AG09319 (cell line): ENCODE data around the gene GRK6.

Source experiments
- DNase-seq: peaks from one replicate; pipeline ENCODE4 v3.0.0-alpha.2; 2010; ENCODE audit warnings: low read depth; ENCODE audit errors: extremely low read depth
- CTCF ChIP-seq: IDR thresholded peaks from 2 replicates; pipeline ENCODE4 v1.5.1; 2011; ENCODE audit warnings: low read depth, mild to moderate bottlenecking, inconsistent platforms, low read length, moderate library complexity

The GRK6 gene

GRCh38 chr5:177468685-177469628 lies 42.5 kb downstream of the GRK6 start:
- TF ChIP-seq CTCF: no peak
- DNase-seq: no peak

DNA sequence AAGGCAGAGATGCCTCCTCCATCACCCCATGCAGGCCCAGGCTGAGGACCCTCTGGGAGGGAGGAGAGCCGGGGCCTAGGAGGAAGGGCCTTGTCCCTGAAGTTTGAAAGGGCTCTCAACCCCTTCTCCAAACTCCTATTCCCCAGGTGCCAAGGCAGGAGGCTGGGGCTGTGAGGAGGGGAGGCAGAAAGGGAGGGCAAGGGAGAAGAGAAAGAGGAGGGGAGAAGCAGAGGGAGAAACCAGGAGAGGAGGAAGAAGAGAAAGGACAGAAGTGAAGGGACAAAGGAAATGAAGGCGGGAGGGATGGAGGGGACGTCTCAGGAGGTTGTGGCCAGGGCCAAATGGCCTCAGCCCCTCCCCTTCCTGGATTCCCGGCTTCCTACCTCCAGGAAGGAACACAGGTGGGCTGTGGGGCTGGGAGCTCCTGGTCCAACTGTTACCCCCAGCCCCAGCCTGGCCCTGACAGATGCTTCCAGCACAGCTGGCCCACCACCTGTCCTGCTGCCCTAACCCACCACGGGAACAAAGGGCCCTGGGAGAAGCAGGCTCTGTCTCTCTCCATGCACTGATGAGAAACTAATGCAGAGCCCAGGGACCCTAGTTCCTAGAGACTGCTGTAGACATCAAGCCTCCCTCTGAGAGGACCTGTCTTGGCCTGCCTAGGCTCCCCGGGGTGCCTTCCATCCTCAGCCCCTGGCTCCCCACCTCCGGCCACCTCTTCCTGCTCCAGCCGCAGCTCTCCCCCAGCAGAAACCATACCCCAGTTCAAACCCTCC lies 43.5 kb downstream of the GRK6 start:
- no peak for DNase-seq
- no peak for TF ChIP-seq CTCF

- no peak for TF ChIP-seq CTCF
- no peak for DNase-seq
These were observed 44.5 kb downstream of the GRK6 start for GRCh38 chr5:177470759-177471536.

DNA sequence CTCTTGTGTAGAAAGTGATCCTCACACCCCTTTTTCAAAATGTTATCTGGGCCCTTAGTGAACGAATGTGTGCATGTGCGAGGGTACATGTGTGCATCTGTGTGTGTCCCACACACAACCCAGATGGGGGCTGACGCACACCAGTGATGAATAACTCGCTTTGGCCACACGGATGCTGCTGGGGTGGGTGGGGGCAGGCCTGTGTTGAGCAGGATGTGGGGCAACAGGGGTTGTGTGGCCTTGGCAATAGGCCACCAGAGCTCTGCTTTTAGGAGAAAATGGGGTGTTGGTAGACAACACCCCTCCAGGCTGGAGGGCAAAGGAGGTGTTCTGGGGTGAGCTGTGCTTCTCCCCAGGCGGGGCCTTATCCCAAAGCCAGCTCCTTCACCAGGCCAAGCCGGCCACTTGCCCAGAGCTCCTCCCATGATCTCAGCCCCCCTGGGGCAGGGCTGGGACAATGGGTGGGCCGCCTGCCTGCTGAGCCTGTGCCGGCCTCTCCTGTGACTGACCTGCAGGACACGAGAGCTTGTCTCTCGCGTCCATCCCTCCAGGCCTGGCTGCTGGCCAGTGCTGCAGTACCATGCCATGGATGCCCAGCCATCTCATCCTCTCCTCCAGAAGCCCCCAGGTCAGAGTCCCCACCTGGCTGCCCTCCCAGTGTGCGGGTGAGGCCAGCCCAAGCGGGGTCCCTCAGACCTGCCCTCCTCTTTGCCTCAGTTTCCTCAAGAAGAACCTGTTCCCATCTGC lies 45.3 kb downstream of the GRK6 start:
- TF ChIP-seq CTCF: no peak
- DNase-seq: no peak

- DNase-seq: no peak
- no peak for TF ChIP-seq CTCF
These were observed 46.3 kb downstream of the GRK6 start for GRCh38 chr5:177472460-177473442.

GRCh38 chr5:177473443-177474001 lies 47.0 kb downstream of the GRK6 start, which contains the start of gene DBN1:
Gene DBN1, minus strand, starts transcription at chr5:177473634. Its CDS starts 113 bp downstream, at chr5:177473521.
- no peak for DNase-seq
- TF ChIP-seq CTCF: no peak
